ENCODE results near the gene GATA5. TPM values are rescaled to one million over a fixed set of nuclear protein-coding genes. Genes with fewer than 3 reads are reported as not detected.
"Not testable (repeated sequence)": the region's sequence is repeated elsewhere in the genome, so short reads cannot be mapped to it uniquely, and the experiment has no call there.

GATA5 gene
- total and polyA plus RNA-seq, 5 donors: 1.5 to 3.1 (median 2.4) TPM

GRCh38 chr20:62428002-62428372 lies 47.8 kb downstream of the GATA5 start:
- no peak overlapping the region for H3K4me3 ChIP-seq (ENCODE audit: low read length)
- H3K9me3 ChIP-seq (ENCODE audit: control insufficient read depth, low read length): no peaks in the 10 kb centered on the region
- ATAC-seq (no peak), DNase-seq (no peak)
- H3K27me3 ChIP-seq (ENCODE audit: control insufficient read depth, insufficient read depth): no peaks in the 10 kb centered on the region
- intact Hi-C loops (cut with DNase I): no loop called here
- H3K4me1 ChIP-seq (ENCODE audit: control insufficient read depth, insufficient read depth, low read length): no peaks in the 10 kb centered on the region
- 89% methylated on average over 10 of the region's 10 CpGs for WGBS
- no peak overlapping the region for H3K27ac ChIP-seq (ENCODE audit: low read length)

- ATAC-seq (no peak), DNase-seq (no peak)
- H3K4me1 ChIP-seq (ENCODE audit: control insufficient read depth, insufficient read depth, low read length): no peaks in the 10 kb centered on the region
- H3K4me3 ChIP-seq (ENCODE audit: low read length): no peak within 1 kb of the TSS
- H3K27ac ChIP-seq (ENCODE audit: low read length): no peak within 1 kb of the TSS
- intact Hi-C loops (cut with DNase I): no loop called here
- H3K27me3 ChIP-seq (ENCODE audit: control insufficient read depth, insufficient read depth): no peaks in the 10 kb centered on the region
- no peaks in the 10 kb centered on the region for H3K9me3 ChIP-seq (ENCODE audit: control insufficient read depth, low read length)
- WGBS: 80% methylated on average over 28 of the region's 28 CpGs
Measured at GRCh38 chr20:62427172-62428001, 48.4 kb downstream of the GATA5 start, which contains the start of gene RBBP8NL. Gene RBBP8NL (minus strand): TSS chr20:62427539. CDS start chr20:62419647, 7,892 bp downstream.

DNA sequence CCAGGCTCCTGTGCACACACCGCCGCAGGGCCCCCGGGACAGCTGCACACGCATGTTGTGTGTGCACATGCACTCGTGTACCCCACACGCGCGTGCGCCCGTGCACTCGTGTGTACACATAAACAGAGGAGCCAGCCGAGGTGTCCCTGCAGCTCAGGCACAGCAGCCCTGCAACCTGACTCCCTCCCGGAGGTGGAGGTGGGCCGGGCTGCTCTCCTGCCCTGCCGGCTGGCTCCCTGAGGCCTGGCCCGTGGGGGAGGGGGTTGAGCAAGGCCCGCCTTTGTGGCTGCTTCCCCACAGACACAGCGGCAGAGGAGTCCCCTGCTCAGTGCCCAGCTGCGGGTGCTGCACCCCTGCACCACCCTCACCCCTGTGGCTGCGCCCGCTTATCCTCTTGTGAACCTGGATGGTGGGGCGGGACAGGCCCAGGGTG lies 49.1 kb downstream of the GATA5 start:
- H3K4me1 ChIP-seq (ENCODE audit: control insufficient read depth, insufficient read depth, low read length): no peaks in the 10 kb centered on the region
- no peak overlapping the region for H3K4me3 ChIP-seq (ENCODE audit: low read length)
- H3K27ac ChIP-seq (ENCODE audit: low read length): no peak overlapping the region
- no peaks in the 10 kb centered on the region for H3K9me3 ChIP-seq (ENCODE audit: control insufficient read depth, low read length)
- 76% methylated on average over 22 of the region's 22 CpGs for WGBS
- no peak for ATAC-seq
- no peak for DNase-seq
- H3K27me3 ChIP-seq (ENCODE audit: control insufficient read depth, insufficient read depth): no peaks in the 10 kb centered on the region
- intact Hi-C loops (cut with DNase I): no loop called here

GRCh38 chr20:62426059-62426348 lies 49.8 kb downstream of the GATA5 start:
- H3K4me1 ChIP-seq (ENCODE audit: control insufficient read depth, insufficient read depth, low read length); H3K9me3 ChIP-seq (ENCODE audit: control insufficient read depth, low read length); H3K4me3 ChIP-seq (ENCODE audit: low read length); DNase-seq; H3K27ac ChIP-seq (ENCODE audit: low read length); H3K27me3 ChIP-seq (ENCODE audit: control insufficient read depth, insufficient read depth); ATAC-seq; intact Hi-C loops (cut with DNase I): not testable (repeated sequence)
- WGBS: 100% methylated on average over 4 of the region's 4 CpGs

DNA sequence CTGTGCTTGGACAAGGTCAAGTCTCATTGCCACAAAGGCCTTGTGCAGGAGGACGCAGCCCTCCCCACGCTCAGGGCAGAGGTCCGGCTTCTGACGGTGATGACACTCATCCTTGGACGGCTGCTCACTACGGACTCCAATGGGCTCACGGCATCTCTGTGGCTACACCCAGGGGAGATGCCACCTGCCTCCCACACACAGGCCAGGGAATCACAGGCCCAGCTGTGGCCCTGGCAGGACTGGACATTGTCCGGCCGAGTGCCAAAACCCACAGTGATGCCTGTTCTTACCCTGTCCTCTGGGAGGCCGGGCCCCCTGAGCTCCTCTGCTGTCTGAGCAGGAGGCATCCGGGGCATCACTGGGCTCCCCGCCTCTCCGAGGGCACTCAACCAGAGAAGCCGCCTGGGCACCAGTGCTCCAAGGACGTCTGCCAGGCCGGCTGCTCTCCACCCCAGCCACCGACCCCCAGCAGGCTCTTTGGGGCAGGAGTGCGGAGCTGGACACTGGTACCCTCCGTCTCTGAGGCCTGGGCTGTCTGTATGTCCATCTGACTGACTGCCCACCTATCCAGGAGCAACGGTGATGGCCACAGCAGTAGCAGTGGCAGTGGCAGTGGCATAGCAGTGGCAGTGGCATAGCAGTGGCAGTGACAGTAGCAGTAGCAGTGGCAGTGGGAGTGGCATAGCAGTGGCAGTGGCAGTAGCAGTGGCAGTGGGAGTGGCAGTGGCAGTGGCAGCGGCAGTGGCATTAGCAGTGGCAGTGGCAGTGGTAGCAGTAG lies 50.3 kb downstream of the GATA5 start:
- Histone ChIP-seq H3K9me3 (ENCODE audit: control insufficient read depth, low read length) (no peaks in the 10 kb centered on the region), H3K4me1 (ENCODE audit: control insufficient read depth, insufficient read depth, low read length) (no peaks in the 10 kb centered on the region), H3K27ac (ENCODE audit: low read length) (no peak overlapping the region), H3K27me3 (ENCODE audit: control insufficient read depth, insufficient read depth) (no peaks in the 10 kb centered on the region), H3K4me3 (ENCODE audit: low read length) (no peak overlapping the region)
- DNase-seq (no peak), ATAC-seq (no peak)
- WGBS: 82% methylated on average over 21 of the region's 21 CpGs
- intact Hi-C loops (cut with DNase I): no loop called here

DNA sequence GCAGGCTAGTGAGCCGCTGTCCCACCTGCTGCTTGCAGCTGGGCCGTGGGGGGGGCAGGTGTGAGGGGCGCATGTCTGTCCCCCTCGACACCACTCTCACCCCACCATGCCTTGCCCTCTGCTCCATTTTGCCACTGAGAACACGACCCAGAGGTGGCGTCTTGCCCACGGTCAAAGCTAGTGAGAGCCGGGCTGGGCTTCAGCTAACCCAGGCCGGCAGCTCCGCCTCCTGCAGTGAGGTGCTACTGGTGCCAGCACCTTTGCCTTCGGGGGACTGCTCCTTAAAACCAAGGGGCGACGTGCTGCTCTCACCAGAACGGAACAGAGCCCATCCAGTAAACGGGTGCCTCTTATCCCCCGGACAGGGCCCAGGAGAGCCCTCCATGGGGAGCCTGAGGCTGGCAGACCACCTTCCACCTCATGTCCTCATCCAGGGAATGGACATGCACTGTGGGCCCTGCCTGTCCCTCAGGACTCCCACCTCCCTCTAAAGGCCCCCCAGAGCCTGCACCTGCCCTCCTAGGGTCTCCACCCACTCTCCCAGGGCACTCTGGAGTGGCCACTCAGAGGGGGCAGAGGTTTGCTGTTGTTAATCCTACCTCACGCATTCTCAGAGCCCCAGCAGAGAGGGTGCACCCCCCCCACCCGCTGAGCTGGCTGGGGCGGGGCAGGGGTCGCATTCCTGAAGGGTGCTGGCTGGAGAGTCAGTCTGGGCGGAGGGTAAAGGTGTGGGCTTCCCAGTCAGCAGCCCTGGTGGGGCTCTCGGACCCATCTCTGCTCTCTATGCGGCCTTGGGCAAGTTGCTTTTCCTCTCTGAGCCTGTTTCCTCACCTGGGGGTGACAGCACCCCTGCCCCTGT lies 51.3 kb downstream of the GATA5 start:
- Histone ChIP-seq H3K27me3 (ENCODE audit: control insufficient read depth, insufficient read depth) (no peaks in the 10 kb centered on the region), H3K4me1 (ENCODE audit: control insufficient read depth, insufficient read depth, low read length) (no peaks in the 10 kb centered on the region), H3K27ac (ENCODE audit: low read length) (no peak overlapping the region), H3K9me3 (ENCODE audit: control insufficient read depth, low read length) (no peaks in the 10 kb centered on the region), H3K4me3 (ENCODE audit: low read length) (no peak overlapping the region)
- ATAC-seq: no peak
- no peak for DNase-seq
- 60% methylated on average over 23 of the region's 23 CpGs for WGBS
- intact Hi-C loops (cut with DNase I): no loop called here

GRCh38 chr20:62423326-62423706 lies 52.5 kb downstream of the GATA5 start:
- H3K9me3 ChIP-seq (ENCODE audit: control insufficient read depth, low read length): no peaks in the 10 kb centered on the region
- DNase-seq (no peak), ATAC-seq (no peak)
- no peaks in the 10 kb centered on the region for H3K27me3 ChIP-seq (ENCODE audit: control insufficient read depth, insufficient read depth)
- 53% methylated on average over 10 of the region's 10 CpGs for WGBS
- H3K27ac ChIP-seq (ENCODE audit: low read length): no peak overlapping the region
- no peaks in the 10 kb centered on the region for H3K4me1 ChIP-seq (ENCODE audit: control insufficient read depth, insufficient read depth, low read length)
- no peak overlapping the region for H3K4me3 ChIP-seq (ENCODE audit: low read length)
- intact Hi-C loops (cut with DNase I): no loop called here

- no peak for DNase-seq
- H3K27ac ChIP-seq (ENCODE audit: low read length): no peak overlapping the region
- intact Hi-C loops (cut with DNase I): no loop called here
Measured at GRCh38 chr20:62422636-62423325, 53.0 kb downstream of the GATA5 start.

GRCh38 chr20:62421716-62421990 lies 54.1 kb downstream of the GATA5 start:
- no peak for ATAC-seq
- no peak overlapping the region for H3K4me3 ChIP-seq (ENCODE audit: low read length)
- 85% methylated on average over 6 of the region's 6 CpGs for WGBS
- intact Hi-C loops (cut with DNase I): no loop called here
- H3K9me3 ChIP-seq (ENCODE audit: control insufficient read depth, low read length): no peaks in the 10 kb centered on the region
- no peak for DNase-seq
- no peaks in the 10 kb centered on the region for H3K27me3 ChIP-seq (ENCODE audit: control insufficient read depth, insufficient read depth)
- no peak overlapping the region for H3K27ac ChIP-seq (ENCODE audit: low read length)
- no peaks in the 10 kb centered on the region for H3K4me1 ChIP-seq (ENCODE audit: control insufficient read depth, insufficient read depth, low read length)

More at GRCh38 chr20:62422636-62423325, 53.0 kb downstream of the GATA5 start:
- WGBS: 84% methylated on average over 20 of the region's 20 CpGs
- Histone ChIP-seq H3K27me3 (ENCODE audit: control insufficient read depth, insufficient read depth) (no peaks in the 10 kb centered on the region), H3K4me1 (ENCODE audit: control insufficient read depth, insufficient read depth, low read length) (no peaks in the 10 kb centered on the region), H3K9me3 (ENCODE audit: control insufficient read depth, low read length) (no peaks in the 10 kb centered on the region), H3K4me3 (ENCODE audit: low read length) (no peak overlapping the region)
- no peak for ATAC-seq

DNA sequence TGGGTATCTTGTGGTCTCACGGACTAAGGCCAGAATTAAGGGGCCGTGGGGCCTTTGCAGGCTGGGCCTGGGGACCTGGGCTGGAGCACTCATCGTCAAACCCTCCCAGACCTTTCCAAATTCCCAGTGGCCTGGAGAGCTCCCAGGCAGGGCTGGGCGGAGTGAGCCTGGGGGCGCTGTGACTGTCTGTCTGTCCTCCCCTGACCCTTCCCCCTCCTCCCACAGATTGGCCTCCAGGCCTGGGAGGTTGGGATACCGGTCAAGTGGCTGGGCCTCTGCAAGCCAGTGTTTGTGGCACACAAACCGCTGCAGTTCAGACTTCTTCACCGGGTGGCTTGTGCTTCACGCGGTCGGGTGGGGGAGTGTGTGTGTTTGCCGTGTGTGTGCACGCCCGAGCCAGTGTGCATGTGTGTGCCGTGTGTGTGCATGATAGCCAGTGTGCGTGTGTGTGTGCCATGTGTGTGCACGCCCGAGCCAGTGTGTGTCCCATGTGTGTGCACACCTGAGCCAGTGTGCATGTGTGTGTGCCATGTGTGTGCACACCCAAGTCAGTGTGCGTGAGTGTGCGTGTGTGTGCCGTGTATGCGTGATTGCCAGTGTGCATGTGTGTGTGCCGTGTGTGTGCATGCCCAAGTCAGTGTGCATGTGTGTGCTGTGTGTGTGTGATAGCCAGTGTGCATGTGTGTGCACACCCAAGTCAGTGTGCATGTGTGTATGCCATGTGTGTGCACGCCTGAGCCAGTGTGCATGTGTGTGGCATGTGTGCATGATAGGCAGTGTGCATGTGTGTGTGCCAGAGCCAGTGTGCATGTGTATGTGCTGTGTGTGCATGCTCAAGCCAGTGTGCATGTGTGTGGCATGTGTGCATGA lies 54.7 kb downstream of the GATA5 start:
- ATAC-seq (no peak), DNase-seq (no peak)
- Histone ChIP-seq H3K27me3 (ENCODE audit: control insufficient read depth, insufficient read depth) (no peaks in the 10 kb centered on the region), H3K27ac (ENCODE audit: low read length) (no peak overlapping the region), H3K9me3 (ENCODE audit: control insufficient read depth, low read length) (no peaks in the 10 kb centered on the region), H3K4me3 (ENCODE audit: low read length) (no peak overlapping the region), H3K4me1 (ENCODE audit: control insufficient read depth, insufficient read depth, low read length) (no peaks in the 10 kb centered on the region)
- 85% methylated on average over 24 of the region's 24 CpGs for WGBS
- intact Hi-C loops (cut with DNase I): no loop called here
